Mucosa of rectum (tissue), 2 donors: ENCODE results near the gene SHROOM4.

Experiments
- H3K27ac ChIP-seq, 2 donors: one replicate each; pipeline ENCODE4 v1.7.0; 2013; ENCODE audit warnings: inconsistent platforms in 2 of 2, low read depth in 2 of 2, low read length in 2 of 2
- H3K27me3 ChIP-seq, 2 donors: one replicate each; pipeline ENCODE4 v1.7.0; 2013; ENCODE audit warnings: low read length in 2 of 2; ENCODE audit not compliant: control insufficient read depth in 2 of 2, insufficient read depth in 2 of 2
- H3K36me3 ChIP-seq, 2 donors: one replicate each; pipeline ENCODE4 v1.7.0; 2013; ENCODE audit warnings: low read length in 2 of 2; ENCODE audit not compliant: control insufficient read depth in 2 of 2, insufficient read depth in 2 of 2
- H3K4me1 ChIP-seq, 2 donors: one replicate each; pipeline ENCODE4 v1.7.0; 2013; ENCODE audit warnings: low read length in 2 of 2, mild to moderate bottlenecking in 1 of 2; ENCODE audit not compliant: control insufficient read depth in 2 of 2, insufficient read depth in 2 of 2
- H3K4me3 ChIP-seq, 2 donors: one replicate each; pipeline ENCODE4 v1.7.0; 2013; ENCODE audit warnings: low read length in 2 of 2
- H3K9ac ChIP-seq, 2 donors: one replicate each; pipeline ENCODE4 v1.7.0; 2013; ENCODE audit warnings: low read length in 2 of 2, low read depth in 1 of 2, mild to moderate bottlenecking in 1 of 2
- H3K9me3 ChIP-seq, 2 donors: one replicate each; pipeline ENCODE4 v1.7.0; 2013; ENCODE audit warnings: low read length in 2 of 2; ENCODE audit not compliant: control insufficient read depth in 2 of 2
- donor health status: healthy.
- donor health status: Normal muscosa, but diverticular disease.

SHROOM4 gene

GRCh38 chrX:50813843-50814661 is at the start of gene SHROOM4:
TSS of gene SHROOM4 (minus strand) at chrX:50814194. CDS start at chrX:50814018, 176 bp downstream.
- H3K4me3 ChIP-seq: peak within 1 kb of the TSS; percentile 64 to 74
- H3K4me1 ChIP-seq: peaks cover 0 to 6% of the 10 kb centered on the region in 2 donors
- H3K9ac ChIP-seq: peak within 1 kb of the TSS; percentile 60 to 63
- no peaks in the 10 kb centered on the region for H3K36me3 ChIP-seq
- peaks cover 0 to 4% of the 10 kb centered on the region in 2 donors for H3K27me3 ChIP-seq
- peak within 1 kb of the TSS; percentile 61 to 74 for H3K27ac ChIP-seq
- no peaks in the 10 kb centered on the region for H3K9me3 ChIP-seq

- H3K4me3 ChIP-seq: no peak overlapping the region
- no peaks in the 10 kb centered on the region for H3K4me1 ChIP-seq
- H3K9ac ChIP-seq: no peak overlapping the region
- H3K27ac ChIP-seq: no peak overlapping the region
- H3K9me3 ChIP-seq: no peaks in the 10 kb centered on the region
- no peaks in the 10 kb centered on the region for H3K36me3 ChIP-seq
- H3K27me3 ChIP-seq: no peaks in the 10 kb centered on the region
Observed at GRCh38 chrX:50863471-50863870, 49.5 kb upstream of the SHROOM4 start.

GRCh38 chrX:50860518-50860917 is 46.5 kb upstream of the SHROOM4 start:
- H3K4me1 ChIP-seq: no peaks in the 10 kb centered on the region

GRCh38 chrX:50858548-50858947 is 44.6 kb upstream of the SHROOM4 start:
- no peaks in the 10 kb centered on the region for H3K27me3 ChIP-seq
- H3K27ac ChIP-seq: no peak overlapping the region

More at GRCh38 chrX:50860518-50860917, 46.5 kb upstream of the SHROOM4 start:
- Histone ChIP-seq H3K36me3 (no peaks in the 10 kb centered on the region), H3K9me3 (no peaks in the 10 kb centered on the region), H3K4me3 (no peak overlapping the region), H3K27ac (no peak overlapping the region), H3K27me3 (no peaks in the 10 kb centered on the region), H3K9ac (no peak overlapping the region)

GRCh38 chrX:50853399-50853798 is 39.4 kb upstream of the SHROOM4 start:
- Histone ChIP-seq H3K9me3 (no peaks in the 10 kb centered on the region), H3K27me3 (no peaks in the 10 kb centered on the region), H3K4me3 (no peak overlapping the region), H3K36me3 (no peaks in the 10 kb centered on the region), H3K9ac (no peak overlapping the region), H3K4me1 (no peaks in the 10 kb centered on the region), H3K27ac (no peak overlapping the region)

More at GRCh38 chrX:50858548-50858947, 44.6 kb upstream of the SHROOM4 start:
- Histone ChIP-seq H3K4me1 (no peaks in the 10 kb centered on the region), H3K36me3 (no peaks in the 10 kb centered on the region), H3K9me3 (no peaks in the 10 kb centered on the region), H3K9ac (no peak overlapping the region), H3K4me3 (no peak overlapping the region)

- no peaks in the 10 kb centered on the region for H3K9me3 ChIP-seq
- H3K4me1 ChIP-seq: no peaks in the 10 kb centered on the region
- H3K27ac ChIP-seq: no peak overlapping the region
- H3K9ac ChIP-seq: no peak overlapping the region
- H3K4me3 ChIP-seq: no peak overlapping the region
- no peaks in the 10 kb centered on the region for H3K27me3 ChIP-seq
- no peaks in the 10 kb centered on the region for H3K36me3 ChIP-seq
Observed at GRCh38 chrX:50852524-50852923, 38.5 kb upstream of the SHROOM4 start.

- no peaks in the 10 kb centered on the region for H3K9me3 ChIP-seq
- H3K4me3 ChIP-seq: no peak overlapping the region
- H3K36me3 ChIP-seq: no peaks in the 10 kb centered on the region
- no peak overlapping the region for H3K27ac ChIP-seq
- H3K9ac ChIP-seq: no peak overlapping the region
- H3K4me1 ChIP-seq: no peaks in the 10 kb centered on the region
- peaks cover 0 to 4% of the 10 kb centered on the region in 2 donors for H3K27me3 ChIP-seq
Observed at GRCh38 chrX:50842221-50842620, 28.2 kb upstream of the SHROOM4 start.

GRCh38 chrX:50839730-50840129 is 25.7 kb upstream of the SHROOM4 start:
- Histone ChIP-seq H3K4me3 (no peak overlapping the region), H3K36me3 (no peaks in the 10 kb centered on the region), H3K27me3 (peaks cover 0 to 4% of the 10 kb centered on the region in 2 donors), H3K9me3 (no peaks in the 10 kb centered on the region), H3K4me1 (no peaks in the 10 kb centered on the region), H3K9ac (no peak overlapping the region), H3K27ac (no peak overlapping the region)

GRCh38 chrX:50838820-50839600 is 25.0 kb upstream of the SHROOM4 start:
- Histone ChIP-seq H3K9me3 (no peaks in the 10 kb centered on the region), H3K36me3 (no peaks in the 10 kb centered on the region), H3K4me1 (no peaks in the 10 kb centered on the region), H3K27ac (no peak overlapping the region), H3K27me3 (peaks cover 0 to 4% of the 10 kb centered on the region in 2 donors), H3K4me3 (no peak overlapping the region), H3K9ac (no peak overlapping the region)

GRCh38 chrX:50827996-50828395 is 14.0 kb upstream of the SHROOM4 start:
- no peak overlapping the region for H3K9ac ChIP-seq
- H3K27me3 ChIP-seq: peaks cover 0 to 6% of the 10 kb centered on the region in 2 donors
- no peak overlapping the region for H3K4me3 ChIP-seq
- H3K9me3 ChIP-seq: no peaks in the 10 kb centered on the region
- no peak overlapping the region for H3K27ac ChIP-seq
- no peaks in the 10 kb centered on the region for H3K4me1 ChIP-seq
- H3K36me3 ChIP-seq: no peaks in the 10 kb centered on the region
